Right lobe of liver (tissue), 4 donors: ENCODE results near the gene MKNK1.

Experiments
- POLR2A ChIP-seq: fragments of 450-650 bp; IDR thresholded peaks from one replicate; pipeline ENCODE4 v1.6.1; 2017; ENCODE audit warnings: antibody characterized with exemption, mild to moderate bottlenecking
- TF ChIP-seq, protein P1 (sequence below), 4 donors: fragments of 200-600 bp in 3 of 4; fragments of 450-650 bp in 1 of 4; IDR thresholded peaks; one replicate each; pipeline versions ENCODE4 v1.5.1 to v1.8.0; 2016 to 2022; ENCODE audit warnings: antibody characterized with exemption in 4 of 4, mild to moderate bottlenecking in 2 of 4
- donor health status: DM: no; HTN: no; CAD: no.
- donor health status: DM: no; HTN: no; CAD: no.
- donor health status: DM: no; HTN: yes; CAD: no.

DNA sequence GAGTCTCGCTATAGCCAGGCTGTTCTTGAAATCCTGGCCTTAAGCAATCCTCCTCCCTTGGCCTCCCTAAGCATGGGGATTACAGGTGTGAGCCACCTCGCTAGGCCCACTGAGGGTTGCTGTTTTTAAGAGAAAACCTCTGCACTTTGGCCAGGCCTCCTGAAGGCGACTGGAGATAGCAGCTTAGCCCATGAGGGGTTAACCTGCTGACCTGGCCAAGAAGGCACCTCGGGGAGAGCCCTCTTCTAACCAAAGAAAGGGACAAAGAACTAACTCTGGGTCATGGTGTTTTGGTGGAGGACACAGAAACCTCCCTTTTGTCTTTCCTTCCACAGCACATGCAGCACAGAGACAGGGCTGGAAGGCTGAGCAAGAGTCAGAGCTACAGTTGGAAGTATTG is 35.0 kb downstream of the MKNK1 start:
- TF ChIP-seq, protein P1, sequence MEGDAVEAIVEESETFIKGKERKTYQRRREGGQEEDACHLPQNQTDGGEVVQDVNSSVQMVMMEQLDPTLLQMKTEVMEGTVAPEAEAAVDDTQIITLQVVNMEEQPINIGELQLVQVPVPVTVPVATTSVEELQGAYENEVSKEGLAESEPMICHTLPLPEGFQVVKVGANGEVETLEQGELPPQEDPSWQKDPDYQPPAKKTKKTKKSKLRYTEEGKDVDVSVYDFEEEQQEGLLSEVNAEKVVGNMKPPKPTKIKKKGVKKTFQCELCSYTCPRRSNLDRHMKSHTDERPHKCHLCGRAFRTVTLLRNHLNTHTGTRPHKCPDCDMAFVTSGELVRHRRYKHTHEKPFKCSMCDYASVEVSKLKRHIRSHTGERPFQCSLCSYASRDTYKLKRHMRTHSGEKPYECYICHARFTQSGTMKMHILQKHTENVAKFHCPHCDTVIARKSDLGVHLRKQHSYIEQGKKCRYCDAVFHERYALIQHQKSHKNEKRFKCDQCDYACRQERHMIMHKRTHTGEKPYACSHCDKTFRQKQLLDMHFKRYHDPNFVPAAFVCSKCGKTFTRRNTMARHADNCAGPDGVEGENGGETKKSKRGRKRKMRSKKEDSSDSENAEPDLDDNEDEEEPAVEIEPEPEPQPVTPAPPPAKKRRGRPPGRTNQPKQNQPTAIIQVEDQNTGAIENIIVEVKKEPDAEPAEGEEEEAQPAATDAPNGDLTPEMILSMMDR (IDR thresholded peaks at IDR 0.05): no peak
- no peak for TF ChIP-seq POLR2A
